SU-DHL-6 (cell line): Measurements from ENCODE around the gene PNRC1.
A peak's percentile ranks its signal among the peaks of the same experiment; 100 is the strongest.
"Not testable (repeated sequence)": the region's sequence is repeated elsewhere in the genome, so short reads cannot be mapped to it uniquely, and the experiment has no call there.

ENCODE experiments used
- H2AFZ ChIP-seq: fragments of 200-600 bp; sonication (generic); 2 replicates; pipeline ENCODE4 v1.6.1; 2014; ENCODE audit warnings: low read depth, mild to moderate bottlenecking, moderate library complexity, mixed read lengths, antibody characterized with exemption, low read length; ENCODE audit not compliant: severe bottlenecking
- H3F3A ChIP-seq: fragments of 200-600 bp; shearing (Covaris generic); 2 replicates; pipeline ENCODE4 v1.6.0; 2016; ENCODE audit warnings: antibody characterized with exemption, mild to moderate bottlenecking; ENCODE audit not compliant: insufficient read depth
- H3K27ac ChIP-seq: fragments of 200-600 bp; sonication (generic); 2 replicates; pipeline ENCODE4 v1.5.1; 2016; ENCODE audit warnings: low read depth, mild to moderate bottlenecking, low read length, moderate library complexity, mixed read lengths
- H3K27me3 ChIP-seq: fragments of 200-600 bp; sonication (generic), shearing (Covaris generic); 2 replicates; pipeline ENCODE4 v1.6.0; 2014; ENCODE audit warnings: mild to moderate bottlenecking, low read length
- H3K36me3 ChIP-seq: fragments of 200-600 bp; sonication (generic); 2 replicates; pipeline ENCODE4 v1.6.1; 2014; ENCODE audit warnings: mild to moderate bottlenecking, low read length, mixed read lengths
- H3K4me2 ChIP-seq: fragments of 300-600, 200-600 bp; shearing (Covaris generic), sonication (generic); 2 replicates; pipeline ENCODE4 v1.6.0; 2014; ENCODE audit warnings: low read length, low read depth, mild to moderate bottlenecking; ENCODE audit not compliant: poor library complexity, severe bottlenecking
- H3K4me3 ChIP-seq: fragments of 200-600 bp; sonication (generic); 2 replicates; pipeline ENCODE4 v1.5.1; 2014; ENCODE audit warnings: antibody characterized with exemption, low read length, mild to moderate bottlenecking, mixed read lengths; ENCODE audit not compliant: insufficient read depth, poor library complexity, severe bottlenecking
- H3K79me2 ChIP-seq: fragments of 200-600 bp; sonication (generic); 2 replicates; pipeline ENCODE4 v1.6.1; 2014; ENCODE audit warnings: mild to moderate bottlenecking, low read length, moderate library complexity; ENCODE audit not compliant: insufficient read depth
- H3K9ac ChIP-seq: fragments of 200-600 bp; sonication (generic); 2 replicates; pipeline ENCODE4 v1.7.0; 2014; ENCODE audit warnings: mild to moderate bottlenecking, low read length
- H3K9me2 ChIP-seq: fragments of 200-600 bp; sonication (generic); replicated peaks from 2 replicates; pipeline ENCODE4 v1.6.1; 2014; ENCODE audit warnings: low read length; ENCODE audit not compliant: insufficient read depth
- H3K9me3 ChIP-seq: fragments of 200-600 bp; sonication (generic); 2 replicates; pipeline ENCODE4 v1.6.1; 2014; ENCODE audit warnings: low read length, mixed read lengths; ENCODE audit not compliant: insufficient read depth
- H4K20me1 ChIP-seq: fragments of 200-600 bp; sonication (generic); 2 replicates; pipeline ENCODE4 v1.6.1; 2014; ENCODE audit warnings: low read depth, mild to moderate bottlenecking, antibody characterized with exemption, low read length, moderate library complexity, mixed read lengths
- CTCF ChIP-seq: fragments of 200-600 bp; sonication (generic); IDR thresholded peaks from one replicate; pipeline ENCODE4 v1.5.1; 2017; ENCODE audit warnings: antibody characterized with exemption, mild to moderate bottlenecking, low read length, moderate library complexity; ENCODE audit not compliant: insufficient read depth, poor library complexity, severe bottlenecking
- EZH2phosphoT487 ChIP-seq: fragments of 200-600 bp; sonication (generic), shearing (Covaris generic); conservative IDR thresholded peaks from 2 replicates; pipeline ENCODE4 v1.6.1; 2018; ENCODE audit warnings: mild to moderate bottlenecking, antibody characterized with exemption, low read length, moderate library complexity, mixed read lengths

Gene PNRC1

GRCh38 chr6:89080281-89081128 lies at the start of gene PNRC1:
PNRC1 (plus strand) TSS chr6:89080751; CDS start chr6:89080895, 144 bp downstream.
- Histone ChIP-seq H3K9me3 (no peaks in the 10 kb centered on the region), H3K27me3 (no peaks in the 10 kb centered on the region), H2AFZ (peak within 1 kb of the TSS; percentile 84), H3K9ac (peak within 1 kb of the TSS; percentile 96), H3K79me2 (peaks cover 29% of the 10 kb centered on the region), H3K4me3 (peak within 1 kb of the TSS; percentile 100), H3K4me2 (peak within 1 kb of the TSS; percentile 94), H3K9me2 (no peaks in the 10 kb centered on the region), H3F3A (peaks cover 8% of the 10 kb centered on the region; the same call in 1 of the 2 replicates), H3K27ac (peak within 1 kb of the TSS; percentile 82), H4K20me1 (no peaks in the 10 kb centered on the region), H3K36me3 (peaks cover 19% of the 10 kb centered on the region)
- TF ChIP-seq CTCF, result no peak
- no peak for TF ChIP-seq EZH2phosphoT487

- no peaks in the 10 kb centered on the region for H3K36me3 ChIP-seq
- no peak overlapping the region for H3K27ac ChIP-seq
- no peaks in the 10 kb centered on the region for H4K20me1 ChIP-seq
- H3K9me2 ChIP-seq, result no peaks in the 10 kb centered on the region
- no peaks in the 10 kb centered on the region for H3F3A ChIP-seq
- H3K4me2 ChIP-seq, result no peak overlapping the region
- no peak overlapping the region for H3K9ac ChIP-seq
- no peaks in the 10 kb centered on the region for H3K9me3 ChIP-seq
- no peaks in the 10 kb centered on the region for H3K79me2 ChIP-seq
- H2AFZ ChIP-seq, result no peak overlapping the region
- TF ChIP-seq CTCF (no peak), EZH2phosphoT487 (no peak)
- no peaks in the 10 kb centered on the region for H3K27me3 ChIP-seq
- H3K4me3 ChIP-seq, result no peak overlapping the region
Measured at GRCh38 chr6:89032599-89032998, 48.0 kb upstream of the PNRC1 start.

DNA sequence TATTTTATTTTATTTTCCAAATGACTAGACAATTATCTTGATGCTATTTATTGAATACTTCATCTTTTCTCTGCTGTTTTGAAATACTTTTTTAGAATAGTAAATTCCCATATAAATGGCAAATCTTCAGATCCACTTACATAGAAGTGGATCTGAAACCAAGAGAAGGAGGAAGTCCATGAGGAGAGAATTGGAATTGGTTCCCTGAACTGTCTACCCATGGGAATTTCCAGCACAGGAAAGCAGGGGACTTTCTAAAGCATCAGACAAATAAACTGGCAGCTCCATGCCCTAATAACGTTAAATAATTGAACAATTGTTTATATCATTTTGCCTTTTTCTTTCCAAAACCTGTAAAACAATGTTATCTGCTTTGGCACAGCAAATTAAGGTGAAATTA lies 47.1 kb upstream of the PNRC1 start:
- H3F3A ChIP-seq, result no peaks in the 10 kb centered on the region
- no peaks in the 10 kb centered on the region for H4K20me1 ChIP-seq
- TF ChIP-seq EZH2phosphoT487 (no peak), CTCF (no peak)
- no peak overlapping the region for H3K27ac ChIP-seq
- no peak overlapping the region for H3K4me3 ChIP-seq
- no peaks in the 10 kb centered on the region for H3K9me2 ChIP-seq
- no peaks in the 10 kb centered on the region for H3K27me3 ChIP-seq
- no peaks in the 10 kb centered on the region for H3K9me3 ChIP-seq
- no peak overlapping the region for H3K4me2 ChIP-seq
- H3K36me3 ChIP-seq, result no peaks in the 10 kb centered on the region
- no peak overlapping the region for H2AFZ ChIP-seq
- no peak overlapping the region for H3K9ac ChIP-seq
- no peaks in the 10 kb centered on the region for H3K79me2 ChIP-seq

DNA sequence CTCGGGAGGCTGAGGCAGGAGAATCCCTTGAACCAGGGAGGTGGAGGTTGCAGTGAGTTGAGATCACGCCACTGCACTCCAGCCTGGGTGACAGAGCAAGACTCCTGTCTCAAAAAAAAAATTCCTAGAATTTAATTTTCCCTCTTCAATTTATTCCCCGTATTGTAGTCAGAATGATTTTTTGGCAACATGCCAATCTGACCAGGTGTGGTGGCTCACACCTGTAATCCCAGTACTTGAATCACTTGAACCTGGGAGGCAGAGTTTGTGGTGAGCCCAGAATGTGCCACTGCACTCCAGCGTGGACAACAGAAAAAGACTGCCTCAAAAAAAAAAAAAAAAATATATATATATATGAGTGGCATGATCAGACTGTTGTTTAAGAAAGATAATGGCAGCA lies 46.4 kb upstream of the PNRC1 start:
- H3K36me3 ChIP-seq, H3F3A ChIP-seq, H4K20me1 ChIP-seq, H3K27ac ChIP-seq, H3K79me2 ChIP-seq, H3K4me2 ChIP-seq, H3K9ac ChIP-seq, H2AFZ ChIP-seq, H3K9me3 ChIP-seq, H3K9me2 ChIP-seq, H3K27me3 ChIP-seq, H3K4me3 ChIP-seq: not testable (repeated sequence)
